A549 (cell line): ENCODE results near the gene RGS19. TPM values are rescaled to one million over a fixed set of nuclear protein-coding genes. Genes with fewer than 3 reads are reported as not detected.

ENCODE experiments used
- ATAC-seq, 2 experiments: fragments of 200-7000 bp in 1 of 2; fragments of >200 bp in 1 of 2; cut with Nextera tagmentation in 1 of 2; cut with Tn5 transposase in 1 of 2; 3 replicates each; pipeline versions ENCODE4 v1.8.0 to v1.9.1; 2018 to 2020; ENCODE audit warnings: mild to moderate bottlenecking in 1 of 2, moderate library complexity in 1 of 2
- CTCF ChIA-PET: fragments of 300-600 bp; sonication (Branson Sonifier 250); formaldehyde crosslinking; extraction: SDS; loops from one replicate; lab custom pipeline; 2021; ENCODE audit warnings: antibody characterized with exemption, inconsistent platforms; lab: Yijun Ruan, JAX
- POLR2A ChIA-PET: fragments of 350-600 bp; formaldehyde crosslinking; extraction: SDS; loops from one replicate; lab custom pipeline; 2021; ENCODE audit warnings: antibody characterized with exemption, inconsistent platforms; lab: Yijun Ruan, JAX
- DNase-seq, 2 experiments: peaks; one replicate each; pipeline versions ENCODE4 v3.0.0 to v3.0.0-alpha.2; 2011 to 2016; ENCODE audit warnings: low read depth in 1 of 2, low spot score in 1 of 2
- FAIRE-seq: peaks from 2 replicates; lab custom pipeline; 2011; peaks lifted over from hg19 to GRCh38; lab: Jason Lieb, UNC
- H3K27ac ChIP-seq, 2 experiments: fragments of >200 bp; sonication (Bioruptor Twin); formaldehyde crosslinking; 3 replicates each; pipeline ENCODE4 v1.5.1; 2016 to 2017
- H3K4me1 ChIP-seq: fragments of >200 bp; sonication (Bioruptor Twin); formaldehyde crosslinking; 3 replicates; pipeline ENCODE4 v1.6.1; 2016
- H3K4me2 ChIP-seq: fragments of >200 bp; sonication (Bioruptor Twin); formaldehyde crosslinking; 3 replicates; pipeline ENCODE4 v1.6.1; 2016
- H3K4me3 ChIP-seq: fragments of >200 bp; sonication (Bioruptor Twin); formaldehyde crosslinking; 3 replicates; pipeline ENCODE4 v1.5.1; 2016
- H3K9me3 ChIP-seq: fragments of >200 bp; sonication (Bioruptor Twin); formaldehyde crosslinking; 3 replicates; pipeline ENCODE4 v1.6.1; 2016
- BCL3 ChIP-seq: fragments of >200 bp; sonication (Bioruptor Twin); formaldehyde crosslinking; IDR thresholded peaks from 3 replicates; pipeline ENCODE4 v1.6.1; 2016
- BHLHE40 ChIP-seq: IDR thresholded peaks from 2 replicates; pipeline ENCODE4 v1.6.1; 2012; ENCODE audit warnings: low read depth, low read length, inconsistent platforms
- CBX8 ChIP-seq: fragments of 200-600 bp; sonication (generic); IDR thresholded peaks from 2 replicates; pipeline ENCODE4 v1.6.1; 2016
- CEBPB ChIP-seq, 2 experiments: fragments of >200 bp in 1 of 2; sonication (Bioruptor Twin) in 1 of 2; formaldehyde crosslinking in 1 of 2; IDR thresholded peaks; 2 replicates each; pipeline ENCODE4 v1.6.1; 2012 to 2016
- CTCF ChIP-seq: fragments of >200 bp; sonication (Bioruptor Twin); formaldehyde crosslinking; IDR thresholded peaks from 3 replicates; pipeline ENCODE4 v1.5.1; 2016
- E2F6 ChIP-seq: IDR thresholded peaks from 2 replicates; pipeline ENCODE4 v1.6.1; 2012; ENCODE audit warnings: low read depth, borderline replicate concordance
- EHMT2 ChIP-seq: fragments of 200-600 bp; sonication (generic); IDR thresholded peaks from 2 replicates; pipeline ENCODE4 v1.6.1; 2016; ENCODE audit warnings: antibody characterized with exemption, low read depth, mild to moderate bottlenecking, moderate library complexity
- ELK1 ChIP-seq: fragments of 150-350 bp; IDR thresholded peaks from 2 replicates; pipeline ENCODE4 v1.6.1; 2014; ENCODE audit warnings: low read depth, mild to moderate bottlenecking, low read length
- ESRRA ChIP-seq: fragments of 150-350 bp; IDR thresholded peaks from 2 replicates; pipeline ENCODE4 v1.6.1; 2014; ENCODE audit warnings: mild to moderate bottlenecking, low read length, borderline replicate concordance
- HES2 ChIP-seq: fragments of >200 bp; sonication (Bioruptor Twin); formaldehyde crosslinking; IDR thresholded peaks from 2 replicates; pipeline ENCODE4 v1.6.1; 2016
- HEYL ChIP-seq: fragments of 250-450 bp; sonication (Bioruptor Pico); IDR thresholded peaks from 2 replicates; pipeline ENCODE4 v1.8.0; 2021; ENCODE audit warnings: mild to moderate bottlenecking, moderate library complexity
- HOXB13 ChIP-seq: fragments of 250-450 bp; sonication (Bioruptor Pico); IDR thresholded peaks from 2 replicates; pipeline ENCODE4 v1.5.0; 2020; ENCODE audit warnings: low read depth, mild to moderate bottlenecking, moderate library complexity
- JUN ChIP-seq, 2 experiments: fragments of >200 bp; sonication (Bioruptor Twin); formaldehyde crosslinking; IDR thresholded peaks; 2 replicates in 1 of 2; 3 replicates in 1 of 2; pipeline ENCODE4 v1.6.1; 2016 to 2017
- KDM5A ChIP-seq: fragments of 200-600 bp; sonication (generic); IDR thresholded peaks from 2 replicates; pipeline ENCODE4 v1.6.1; 2016; ENCODE audit warnings: antibody characterized with exemption, mild to moderate bottlenecking
- RARB ChIP-seq: fragments of 250-450 bp; sonication (Bioruptor Pico); IDR thresholded peaks from 2 replicates; pipeline ENCODE4 v1.8.0; 2021; ENCODE audit warnings: mild to moderate bottlenecking, moderate library complexity
- RCOR1 ChIP-seq: fragments of 150-350 bp; IDR thresholded peaks from 2 replicates; pipeline ENCODE4 v1.6.1; 2014; ENCODE audit warnings: antibody characterized with exemption, low read length, low read depth
- RFX5 ChIP-seq: fragments of 450-650 bp; IDR thresholded peaks from 2 replicates; pipeline ENCODE4 v1.7.1; 2014; ENCODE audit warnings: antibody characterized with exemption, mild to moderate bottlenecking, moderate library complexity
- TP53 ChIP-seq: fragments of 250-450 bp; sonication (Bioruptor Pico); IDR thresholded peaks from 2 replicates; pipeline ENCODE4 v1.5.0; 2021; ENCODE audit warnings: mild to moderate bottlenecking, moderate library complexity
- USF2 ChIP-seq: fragments of 450-650 bp; IDR thresholded peaks from 2 replicates; pipeline ENCODE4 v1.6.1; 2014; ENCODE audit warnings: antibody characterized with exemption
- ZFP36 ChIP-seq: fragments of 450-650 bp; IDR thresholded peaks from 2 replicates; pipeline ENCODE4 v1.6.1; 2014; ENCODE audit warnings: borderline replicate concordance; ENCODE audit not compliant: partially characterized antibody
- WGBS: methylation state at CpG from one replicate; pipeline ENCODE4 v1.1.6; 2017; ENCODE audit errors: missing lambda C conversion rate; 5-methylcytosine and 5-hydroxymethylcytosine counted together
- polyA plus RNA-seq, 4 experiments: library from polyadenylated mRNA; depleted of rRNA in 3 of 4; stranded (reverse); fragments of >200 nt; fragmentation: RNase III in 1 of 4; extraction: RNeasy Plus Mini Kit Qiagen cat#74134 plus additional on column Dnase treatment in 1 of 4; gene quantifications; 2 replicates in 3 of 4; 3 replicates in 1 of 4; pipeline ENCODE4 v1.2.3, GENCODE V29; 2011 to 2017

Gene RGS19
- polyA plus RNA-seq, 2 of the 4 experiments (the other 2 are of a cell fraction): 13.8 to 18.8 TPM

- H3K4me3 ChIP-seq: no peak within 1 kb of the TSS
- no peak for FAIRE-seq
- no peak within 1 kb of the TSS for H3K27ac ChIP-seq
- no peak within 1 kb of the TSS for H3K4me2 ChIP-seq
- POLR2A ChIA-PET: no interaction called here
- DNase-seq: no peak
- no peaks in the 10 kb centered on the region for H3K9me3 ChIP-seq
- TF ChIP-seq TP53 (CRISPR knock-in tag) (no peak), KDM5A (no peak), ELK1 (no peak), ESRRA (no peak), CTCF (no peak), BCL3 (no peak), HEYL (CRISPR knock-in tag) (no peak), ZFP36 (no peak), RCOR1 (no peak), HES2 (no peak), BHLHE40 (no peak)
- H3K4me1 ChIP-seq: peaks cover 13% of the 10 kb centered on the region; the same call in 2 of the 3 replicates
- no peak for ATAC-seq
- 89% methylated on average over 3 of the region's 10 CpGs for WGBS
- CTCF ChIA-PET: interaction anchor here (1.0 to 7.1 kb wide), 5 partner anchors 9 to 56 kb away, joined by 4 to 143 read pairs (median 8); partner anchors contain the start of genes PRPF6 and TCEA2
Observed at GRCh38 chr20:64035933-64036345, 43.4 kb downstream of the RGS19 start, which contains the start of gene C20orf204. TSS of gene C20orf204 (plus strand) at chr20:64036182. CDS start at chr20:64036324, 142 bp downstream.

GRCh38 chr20:64035066-64035932 lies 44.0 kb downstream of the RGS19 start:
- ChIA-PET CTCF (interaction anchor here (0.6 to 7.1 kb wide), 4 partner anchors 22 to 121 kb away, joined by 3 to 143 read pairs (median 8); partner anchors contain the start of genes PRPF6 and TCEA2), POLR2A (no interaction called here)
- Histone ChIP-seq H3K27ac (no peak overlapping the region), H3K9me3 (no peaks in the 10 kb centered on the region), H3K4me2 (no peak overlapping the region), H3K4me1 (peaks cover 13% of the 10 kb centered on the region; the same call in 2 of the 3 replicates)
- no peak for DNase-seq
- 83% methylated on average over 12 of the region's 17 CpGs for WGBS
- TF ChIP-seq HOXB13 (CRISPR knock-in tag) (no peak), RARB (CRISPR knock-in tag) (no peak), HEYL (CRISPR knock-in tag) (no peak), EHMT2 (no peak), KDM5A (no peak), USF2 (no peak), JUN (IDR thresholded peaks at IDR 0.05) (no peak), E2F6 (no peak), ELK1 (no peak), RFX5 (no peak), CEBPB (IDR thresholded peaks at IDR 0.05) (no peak), CBX8 (no peak), BHLHE40 (no peak)
- TF ChIP-seq, all 56 proteins: peak for 0
- no peak overlapping the region for H3K4me3 ChIP-seq
- ATAC-seq: no peak
- FAIRE-seq: no peak
